ENCODE measurements around the gene TCF4.

Gene TCF4

DNA sequence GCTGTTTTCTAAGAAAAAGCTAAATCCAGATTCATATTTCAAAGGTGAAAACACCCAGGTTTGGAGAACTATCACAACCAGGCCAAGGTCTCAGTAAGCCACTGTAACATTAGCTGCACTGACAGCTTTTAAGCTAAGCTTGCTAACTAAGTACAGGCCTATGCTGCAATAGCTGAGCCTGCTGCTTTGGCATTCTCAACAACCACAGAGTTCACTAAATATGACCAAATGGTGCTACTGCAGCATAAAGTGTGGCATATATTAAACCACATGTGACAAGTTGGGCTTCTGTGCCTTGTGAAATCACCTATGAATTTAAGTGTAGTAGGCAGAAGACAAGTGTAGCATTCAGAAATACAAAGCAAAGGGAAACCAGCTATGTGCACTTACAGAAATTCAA lies 206.7 kb downstream of the TCF4 start:
- peaks cover 6% of the 10 kb centered on the region; the same call in 1 of the 2 replicates for H3K4me1 ChIP-seq (ENCODE audit: insufficient read depth, low read length)
- H3K27me3 ChIP-seq (ENCODE audit: insufficient read depth, low read length), result no peaks in the 10 kb centered on the region
- H3K27ac ChIP-seq (ENCODE audit: low read depth, low read length), result no peak overlapping the region
- H3K9ac ChIP-seq (ENCODE audit: low read depth, low read length), result no peak overlapping the region
- peaks cover 9% of the 10 kb centered on the region; the same call in 1 of the 2 replicates for H3K36me3 ChIP-seq (ENCODE audit: insufficient read depth, low read length)
- H3K9me3 ChIP-seq (ENCODE audit: insufficient read depth, low read depth, low read length), result peaks cover 12% of the 10 kb centered on the region; the same call in 1 of the 2 replicates
- H3K4me3 ChIP-seq (ENCODE audit: low read length), result no peak overlapping the region

DNA sequence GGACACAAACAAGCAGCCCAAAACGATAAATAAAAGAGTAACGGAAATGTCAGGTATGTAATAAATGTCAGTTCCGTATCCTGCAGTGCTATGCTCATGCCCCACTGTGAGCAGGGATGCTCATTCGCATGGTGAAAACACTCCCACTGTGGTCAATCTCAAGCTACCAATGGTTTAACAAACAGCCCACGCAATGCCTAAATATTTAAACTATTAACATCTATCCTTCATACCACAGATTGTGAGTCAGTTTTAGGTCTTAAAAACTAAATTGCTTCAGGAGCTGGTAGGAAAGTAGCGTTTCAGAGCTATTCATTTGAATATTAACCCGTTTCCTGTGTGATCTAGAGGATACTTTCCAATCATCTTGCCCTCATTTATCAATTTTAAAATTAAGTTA lies 207.4 kb downstream of the TCF4 start:
- WGBS, result 95% methylated on average over 7 of the region's 7 CpGs
- H3K27me3 ChIP-seq (ENCODE audit: insufficient read depth, low read length), result no peaks in the 10 kb centered on the region
- peaks cover 6% of the 10 kb centered on the region; the same call in 1 of the 2 replicates for H3K4me1 ChIP-seq (ENCODE audit: insufficient read depth, low read length)
- peaks cover 9% of the 10 kb centered on the region; the same call in 1 of the 2 replicates for H3K36me3 ChIP-seq (ENCODE audit: insufficient read depth, low read length)
- no peak overlapping the region for H3K9ac ChIP-seq (ENCODE audit: low read depth, low read length)
- peaks cover 12% of the 10 kb centered on the region; the same call in 1 of the 2 replicates for H3K9me3 ChIP-seq (ENCODE audit: insufficient read depth, low read depth, low read length)
- no peak overlapping the region for H3K27ac ChIP-seq (ENCODE audit: low read depth, low read length)
- no peak overlapping the region for H3K4me3 ChIP-seq (ENCODE audit: low read length)

DNA sequence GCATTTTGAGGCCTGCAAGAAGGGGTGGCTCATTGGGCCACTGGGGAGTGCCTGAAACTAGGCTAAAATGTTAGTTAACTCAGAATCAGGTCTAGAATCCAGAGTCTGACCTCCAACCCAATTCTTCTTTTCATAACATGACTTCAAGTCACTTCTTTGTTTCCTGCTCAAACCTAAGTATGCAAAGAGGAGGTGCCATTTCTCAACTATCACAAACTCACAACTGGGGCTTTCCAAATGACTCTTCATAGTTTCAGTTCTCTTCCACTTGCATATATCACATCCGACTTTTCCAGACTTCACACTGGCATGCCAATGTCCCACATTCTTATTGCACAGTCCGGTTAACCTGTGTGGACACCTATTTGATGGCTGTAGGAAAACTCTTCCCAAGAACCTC lies 211.6 kb downstream of the TCF4 start:
- 95% methylated on average over 2 of the region's 2 CpGs for WGBS
- Histone ChIP-seq H3K4me1 (ENCODE audit: insufficient read depth, low read length) (no peaks in the 10 kb centered on the region), H3K4me3 (ENCODE audit: low read length) (no peak overlapping the region), H3K9ac (ENCODE audit: low read depth, low read length) (no peak overlapping the region), H3K27me3 (ENCODE audit: insufficient read depth, low read length) (no peaks in the 10 kb centered on the region), H3K27ac (ENCODE audit: low read depth, low read length) (no peak overlapping the region), H3K36me3 (ENCODE audit: insufficient read depth, low read length) (no peaks in the 10 kb centered on the region), H3K9me3 (ENCODE audit: insufficient read depth, low read depth, low read length) (peaks cover 2% of the 10 kb centered on the region; the same call in 1 of the 2 replicates)

DNA sequence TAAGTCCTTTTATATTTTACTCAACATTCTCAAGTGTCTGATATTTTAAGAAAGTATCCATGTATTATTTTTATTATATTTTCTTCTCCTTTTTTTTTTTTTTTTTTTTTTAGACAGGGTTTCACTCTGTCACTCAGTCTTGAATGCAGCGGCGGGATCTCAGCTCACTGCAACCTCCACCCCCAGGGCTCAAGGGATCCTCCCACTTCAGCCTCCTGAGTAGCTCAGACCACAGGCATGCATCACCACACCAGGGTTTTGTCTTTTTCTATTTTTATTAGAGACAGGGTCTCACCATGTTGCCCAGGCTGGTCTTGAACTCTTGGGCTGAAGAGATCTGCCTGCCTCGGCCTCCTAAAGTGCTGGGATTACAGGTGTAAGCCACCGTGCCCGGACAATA lies 212.1 kb downstream of the TCF4 start:
- Histone ChIP-seq H3K27me3 (ENCODE audit: insufficient read depth, low read length) (no peaks in the 10 kb centered on the region), H3K36me3 (ENCODE audit: insufficient read depth, low read length) (no peaks in the 10 kb centered on the region), H3K27ac (ENCODE audit: low read depth, low read length) (no peak overlapping the region), H3K4me1 (ENCODE audit: insufficient read depth, low read length) (no peaks in the 10 kb centered on the region), H3K9ac (ENCODE audit: low read depth, low read length) (no peak overlapping the region), H3K9me3 (ENCODE audit: insufficient read depth, low read depth, low read length) (peaks cover 2% of the 10 kb centered on the region; the same call in 1 of the 2 replicates), H3K4me3 (ENCODE audit: low read length) (no peak overlapping the region)
- 95% methylated on average over 5 of the region's 5 CpGs for WGBS

DNA sequence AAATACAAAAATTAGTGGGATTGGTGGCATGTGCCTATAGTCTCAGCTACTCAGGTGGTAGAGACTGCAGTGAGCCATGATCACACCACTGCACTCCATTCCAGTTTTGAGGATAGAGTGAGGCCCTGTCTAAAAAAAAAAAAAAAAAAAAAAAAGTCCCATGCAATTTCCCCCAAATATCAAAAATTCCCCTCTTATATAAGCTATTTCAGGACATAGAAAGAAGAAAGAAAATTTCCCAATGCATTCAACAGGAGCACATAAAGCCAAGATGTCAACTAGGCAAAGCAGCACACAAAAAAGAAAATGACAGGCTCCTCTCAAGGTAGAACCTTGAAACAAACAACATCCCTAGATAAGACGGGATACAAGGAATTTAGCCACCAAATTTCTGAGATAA lies 213.3 kb downstream of the TCF4 start:
- 94% methylated on average over 1 of the region's 1 CpG for WGBS
- Histone ChIP-seq H3K4me3 (ENCODE audit: low read length) (no peak overlapping the region), H3K36me3 (ENCODE audit: insufficient read depth, low read length) (no peaks in the 10 kb centered on the region), H3K4me1 (ENCODE audit: insufficient read depth, low read length) (no peaks in the 10 kb centered on the region), H3K9ac (ENCODE audit: low read depth, low read length) (no peak overlapping the region), H3K27ac (ENCODE audit: low read depth, low read length) (no peak overlapping the region), H3K27me3 (ENCODE audit: insufficient read depth, low read length) (no peaks in the 10 kb centered on the region), H3K9me3 (ENCODE audit: insufficient read depth, low read depth, low read length) (peaks cover 2% of the 10 kb centered on the region; the same call in 1 of the 2 replicates)

DNA sequence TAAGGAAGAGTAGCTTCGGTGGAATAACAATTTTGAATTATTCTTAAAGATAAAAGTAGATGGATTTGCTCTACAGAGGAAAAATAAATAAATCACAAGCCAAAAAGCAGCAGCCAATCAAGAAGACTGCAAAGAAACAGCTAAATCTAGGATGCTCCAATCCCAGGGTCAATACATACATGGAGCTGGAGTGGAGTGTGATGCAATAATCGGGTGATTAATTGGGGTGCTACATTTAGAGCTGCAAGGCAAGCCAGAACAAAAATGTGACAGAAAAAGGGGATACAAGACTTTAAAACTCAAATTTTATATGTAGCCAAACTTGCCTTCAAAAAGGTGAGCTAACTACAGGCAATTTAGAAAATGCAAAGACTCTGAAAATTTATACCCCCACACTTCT lies 215.8 kb downstream of the TCF4 start:
- H3K27ac ChIP-seq (ENCODE audit: low read depth, low read length), result no peak overlapping the region
- H3K9me3 ChIP-seq (ENCODE audit: insufficient read depth, low read depth, low read length), result peaks cover 2% of the 10 kb centered on the region; the same call in 1 of the 2 replicates
- H3K27me3 ChIP-seq (ENCODE audit: insufficient read depth, low read length), result no peaks in the 10 kb centered on the region
- WGBS, result 96% methylated on average over 2 of the region's 2 CpGs
- no peaks in the 10 kb centered on the region for H3K36me3 ChIP-seq (ENCODE audit: insufficient read depth, low read length)
- H3K4me3 ChIP-seq (ENCODE audit: low read length), result no peak overlapping the region
- no peak overlapping the region for H3K9ac ChIP-seq (ENCODE audit: low read depth, low read length)
- no peaks in the 10 kb centered on the region for H3K4me1 ChIP-seq (ENCODE audit: insufficient read depth, low read length)

DNA sequence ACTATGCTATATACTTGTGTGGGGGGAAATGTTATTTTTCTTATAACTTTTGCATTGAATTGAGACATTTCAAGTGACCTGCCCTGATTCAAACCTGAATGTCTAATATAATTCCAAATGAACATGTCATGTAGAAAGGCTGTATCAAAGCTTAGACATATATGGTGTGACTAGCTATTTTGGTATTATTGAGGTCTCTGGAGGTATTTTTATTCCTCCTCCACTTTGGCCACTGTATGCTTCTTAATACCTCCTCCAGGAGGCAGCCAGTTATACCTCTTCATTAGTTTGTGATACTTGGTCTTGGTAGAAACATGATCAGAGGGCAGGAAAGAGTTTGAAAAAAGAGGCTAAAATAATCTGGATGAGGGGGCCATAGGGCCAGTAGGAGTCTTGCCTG lies 217.1 kb downstream of the TCF4 start:
- H3K36me3 ChIP-seq (ENCODE audit: insufficient read depth, low read length), result no peaks in the 10 kb centered on the region
- H3K27me3 ChIP-seq (ENCODE audit: insufficient read depth, low read length), result no peaks in the 10 kb centered on the region
- H3K9ac ChIP-seq (ENCODE audit: low read depth, low read length), result no peak overlapping the region
- no peaks in the 10 kb centered on the region; the same call in 1 of the 2 replicates for H3K9me3 ChIP-seq (ENCODE audit: insufficient read depth, low read depth, low read length)
- H3K4me3 ChIP-seq (ENCODE audit: low read length), result no peak overlapping the region
- no peak overlapping the region for H3K27ac ChIP-seq (ENCODE audit: low read depth, low read length)
- H3K4me1 ChIP-seq (ENCODE audit: insufficient read depth, low read length), result no peaks in the 10 kb centered on the region

DNA sequence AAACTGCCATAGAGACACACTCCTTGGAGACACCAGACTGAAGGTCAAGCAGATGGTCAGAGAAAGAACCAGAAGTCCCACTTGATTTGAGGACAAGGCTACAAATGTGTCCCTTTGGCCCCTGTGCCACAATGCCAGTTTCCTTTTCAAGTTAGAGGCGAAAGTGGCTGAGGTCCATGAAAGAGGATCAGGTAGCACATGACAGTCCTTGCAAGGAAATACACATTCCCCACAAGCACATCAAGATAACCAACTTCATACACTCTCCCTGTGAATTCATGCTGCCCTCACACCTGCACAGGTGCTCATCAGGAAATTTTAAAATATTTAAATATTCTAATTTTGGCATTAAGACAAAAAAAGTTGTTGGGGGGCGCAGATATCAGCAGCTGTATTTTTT lies 218.6 kb downstream of the TCF4 start:
- Histone ChIP-seq H3K4me3 (ENCODE audit: low read length) (no peak overlapping the region), H3K36me3 (ENCODE audit: insufficient read depth, low read length) (no peaks in the 10 kb centered on the region), H3K27me3 (ENCODE audit: insufficient read depth, low read length) (no peaks in the 10 kb centered on the region), H3K4me1 (ENCODE audit: insufficient read depth, low read length) (no peaks in the 10 kb centered on the region), H3K9me3 (ENCODE audit: insufficient read depth, low read depth, low read length) (no peaks in the 10 kb centered on the region; the same call in 1 of the 2 replicates), H3K9ac (ENCODE audit: low read depth, low read length) (no peak overlapping the region), H3K27ac (ENCODE audit: low read depth, low read length) (no peak overlapping the region)
- 100% methylated on average over 1 of the region's 2 CpGs for WGBS

DNA sequence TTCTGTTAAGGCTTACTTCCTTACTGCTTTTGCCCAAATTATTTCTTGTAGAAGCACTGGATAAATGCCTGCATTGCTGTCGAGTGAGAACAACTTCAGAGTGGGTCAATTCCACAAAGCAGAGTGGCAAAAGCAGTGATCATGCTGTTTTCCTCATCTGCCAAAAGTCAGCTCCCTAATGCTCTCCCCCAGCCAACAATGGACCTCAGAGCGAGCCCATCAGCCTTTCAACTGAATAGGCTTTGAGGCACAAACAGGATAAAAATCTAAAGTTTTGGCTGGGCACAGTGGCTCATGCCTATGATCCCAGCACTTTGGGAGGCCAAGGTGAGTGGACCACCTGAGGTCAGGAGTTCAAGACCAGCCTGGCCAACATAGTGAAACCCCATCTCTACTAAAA lies 222.7 kb downstream of the TCF4 start:
- H3K4me1 ChIP-seq (ENCODE audit: insufficient read depth, low read length), result peaks cover 2% of the 10 kb centered on the region; the same call in 1 of the 2 replicates
- H3K27ac ChIP-seq (ENCODE audit: low read depth, low read length), result no peak overlapping the region
- no peaks in the 10 kb centered on the region for H3K9me3 ChIP-seq (ENCODE audit: insufficient read depth, low read depth, low read length)
- H3K27me3 ChIP-seq (ENCODE audit: insufficient read depth, low read length), result no peaks in the 10 kb centered on the region
- H3K36me3 ChIP-seq (ENCODE audit: insufficient read depth, low read length), result no peaks in the 10 kb centered on the region
- no peak overlapping the region for H3K4me3 ChIP-seq (ENCODE audit: low read length)
- no peak overlapping the region for H3K9ac ChIP-seq (ENCODE audit: low read depth, low read length)
- WGBS, result 85% methylated on average over 2 of the region's 2 CpGs

DNA sequence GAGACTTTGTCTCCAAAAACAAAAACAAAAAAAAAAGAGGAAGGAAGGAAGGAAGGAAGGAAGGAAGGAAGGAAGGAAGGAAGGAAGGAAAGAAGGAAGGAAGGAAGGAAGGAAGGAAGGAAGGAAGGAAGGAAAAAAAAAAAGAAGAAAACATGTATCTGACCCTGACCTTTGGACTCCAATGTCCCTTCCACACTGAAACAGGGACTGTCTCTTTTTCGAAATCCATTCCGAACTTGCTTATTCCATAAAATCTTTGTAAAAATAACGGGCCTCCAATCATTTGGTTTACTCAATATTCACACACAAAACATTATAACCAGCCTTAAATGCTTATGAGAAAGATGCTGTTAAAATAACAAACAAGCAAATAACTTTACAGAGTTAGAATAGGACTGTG lies 225.7 kb downstream of the TCF4 start:
- Histone ChIP-seq H3K27me3 (ENCODE audit: insufficient read depth, low read length) (no peaks in the 10 kb centered on the region), H3K27ac (ENCODE audit: low read depth, low read length) (no peak overlapping the region), H3K9ac (ENCODE audit: low read depth, low read length) (no peak overlapping the region), H3K4me3 (ENCODE audit: low read length) (no peak overlapping the region), H3K36me3 (ENCODE audit: insufficient read depth, low read length) (no peaks in the 10 kb centered on the region), H3K9me3 (ENCODE audit: insufficient read depth, low read depth, low read length) (no peaks in the 10 kb centered on the region), H3K4me1 (ENCODE audit: insufficient read depth, low read length) (peaks cover 6% of the 10 kb centered on the region; the same call in 1 of the 2 replicates)
- WGBS, result 97% methylated on average over 3 of the region's 3 CpGs

DNA sequence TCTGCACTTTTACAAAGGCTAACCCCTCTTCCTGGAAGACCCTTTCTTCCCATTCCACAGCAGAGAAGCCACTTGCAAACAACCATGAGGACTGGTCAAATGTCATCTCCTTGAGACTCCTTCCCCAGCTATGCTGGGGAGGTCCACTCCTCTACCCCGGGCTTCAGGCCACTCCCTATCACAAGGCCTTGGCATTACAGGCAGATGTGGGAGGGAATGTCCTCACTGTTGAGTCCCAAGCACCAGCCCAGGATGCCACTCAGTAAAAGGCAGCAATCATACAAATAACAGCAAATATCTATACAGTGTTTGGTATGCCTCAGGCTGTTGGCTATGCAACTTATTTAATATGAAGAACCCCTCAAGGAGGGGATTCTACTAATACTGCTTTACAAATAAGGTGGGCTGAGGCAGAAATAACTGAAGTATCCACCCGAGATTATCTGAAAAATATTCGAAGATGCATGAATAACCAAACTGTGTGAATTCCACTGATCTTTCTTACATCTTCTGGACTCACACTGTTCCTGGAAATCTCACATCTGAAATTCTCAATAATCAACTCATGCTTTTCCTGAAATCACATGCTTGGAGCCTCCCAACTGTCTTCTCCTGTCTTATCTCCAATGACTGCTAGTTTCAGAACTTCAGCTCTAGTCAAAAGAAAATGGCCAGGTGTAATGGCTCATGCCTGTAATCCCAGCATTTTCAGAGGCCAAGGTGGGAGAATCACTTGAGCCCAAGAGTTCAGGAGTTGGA lies 226.3 kb downstream of the TCF4 start:
- Histone ChIP-seq H3K27me3 (ENCODE audit: insufficient read depth, low read length) (no peaks in the 10 kb centered on the region), H3K36me3 (ENCODE audit: insufficient read depth, low read length) (no peaks in the 10 kb centered on the region), H3K4me3 (ENCODE audit: low read length) (no peak overlapping the region), H3K27ac (ENCODE audit: low read depth, low read length) (no peak overlapping the region), H3K4me1 (ENCODE audit: insufficient read depth, low read length) (peaks cover 8% of the 10 kb centered on the region), H3K9me3 (ENCODE audit: insufficient read depth, low read depth, low read length) (no peaks in the 10 kb centered on the region), H3K9ac (ENCODE audit: low read depth, low read length) (no peak overlapping the region)
- WGBS, result 91% methylated on average over 3 of the region's 3 CpGs

All from HUES64 (cell line).